LHCN-M2 (cell line): ENCODE measurements around the gene LRRC8D. TPM values are rescaled to one million over a fixed set of nuclear protein-coding genes. Genes with fewer than 3 reads are reported as not detected.
"Not testable (repeated sequence)": the region's sequence is repeated elsewhere in the genome, so short reads cannot be mapped to it uniquely, and the experiment has no call there.

Experiments
- DNase-seq: peaks from one replicate; pipeline ENCODE4 v3.0.0-alpha.2; 2012; ENCODE audit warnings: low read depth
- total RNA-seq: library from RNA; depleted of rRNA; stranded (reverse); fragments of >200 nt; gene quantifications from 2 replicates; pipeline ENCODE4 v1.2.3, GENCODE V29; 2014

The LRRC8D gene
- total RNA-seq, 1 experiment from 2014 or later, result 23.9 TPM

GRCh38 chr1:89911191-89911991 lies 90.6 kb downstream of the LRRC8D start:
- no peak for DNase-seq

- no peak for DNase-seq
Measured at GRCh38 chr1:89912073-89912472, 91.2 kb downstream of the LRRC8D start.

GRCh38 chr1:89913353-89914095 lies 92.7 kb downstream of the LRRC8D start:
- no peak for DNase-seq

GRCh38 chr1:89917353-89917752 lies 96.5 kb downstream of the LRRC8D start:
- no peak for DNase-seq

GRCh38 chr1:89918127-89918793 lies 97.4 kb downstream of the LRRC8D start:
- DNase-seq, result peak; percentile 73

GRCh38 chr1:89918794-89919155 lies 97.9 kb downstream of the LRRC8D start:
- no peak for DNase-seq

GRCh38 chr1:89919174-89919573 lies 98.3 kb downstream of the LRRC8D start:
- DNase-seq, result no peak

- no peak for DNase-seq
Measured at GRCh38 chr1:89922911-89923310, 102.1 kb downstream of the LRRC8D start.

GRCh38 chr1:89923517-89923916 lies 102.7 kb downstream of the LRRC8D start:
- DNase-seq, result no peak

GRCh38 chr1:89924075-89924474 lies 103.2 kb downstream of the LRRC8D start:
- DNase-seq, result not testable (repeated sequence)

- peak; percentile 42 for DNase-seq
Measured at GRCh38 chr1:89927049-89927448, 106.2 kb downstream of the LRRC8D start.

GRCh38 chr1:89927478-89927877 lies 106.6 kb downstream of the LRRC8D start:
- no peak for DNase-seq

- DNase-seq, result no peak
Measured at GRCh38 chr1:89928506-89928905, 107.7 kb downstream of the LRRC8D start.

GRCh38 chr1:89929467-89930063 lies 108.7 kb downstream of the LRRC8D start:
- DNase-seq, result no peak

GRCh38 chr1:89930579-89930978 lies 109.7 kb downstream of the LRRC8D start:
- no peak for DNase-seq

- DNase-seq, result no peak
Measured at GRCh38 chr1:89931964-89932363, 111.1 kb downstream of the LRRC8D start.

- no peak for DNase-seq
Measured at GRCh38 chr1:89932598-89933364, 111.9 kb downstream of the LRRC8D start.

GRCh38 chr1:89934461-89934860 lies 113.6 kb downstream of the LRRC8D start:
- DNase-seq, result no peak

GRCh38 chr1:89935235-89935634 lies 114.4 kb downstream of the LRRC8D start:
- DNase-seq, result no peak

GRCh38 chr1:89936694-89937093 lies 115.9 kb downstream of the LRRC8D start:
- DNase-seq, result no peak
